Measurements from ENCODE around the gene ERCC6. TPM values are rescaled to one million over a fixed set of nuclear protein-coding genes. Genes with fewer than 3 reads are reported as not detected.

Gene ERCC6
- total RNA-seq, 3 donors from 2014 or later, result 18.9 to 29.8 (median 25.4) TPM

GRCh38 chr10:49488056-49488717, 50.7 kb downstream of the ERCC6 start:
- ATAC-seq, result peak; percentile 45
- Histone ChIP-seq H3K4me1 (ENCODE audit: low read depth) (no peaks in the 10 kb centered on the region), H3K9me3 (no peaks in the 10 kb centered on the region), H3K36me3 (ENCODE audit: low read depth) (no peaks in the 10 kb centered on the region), H3K4me3 (no peak overlapping the region)
- TF ChIP-seq, protein P1, sequence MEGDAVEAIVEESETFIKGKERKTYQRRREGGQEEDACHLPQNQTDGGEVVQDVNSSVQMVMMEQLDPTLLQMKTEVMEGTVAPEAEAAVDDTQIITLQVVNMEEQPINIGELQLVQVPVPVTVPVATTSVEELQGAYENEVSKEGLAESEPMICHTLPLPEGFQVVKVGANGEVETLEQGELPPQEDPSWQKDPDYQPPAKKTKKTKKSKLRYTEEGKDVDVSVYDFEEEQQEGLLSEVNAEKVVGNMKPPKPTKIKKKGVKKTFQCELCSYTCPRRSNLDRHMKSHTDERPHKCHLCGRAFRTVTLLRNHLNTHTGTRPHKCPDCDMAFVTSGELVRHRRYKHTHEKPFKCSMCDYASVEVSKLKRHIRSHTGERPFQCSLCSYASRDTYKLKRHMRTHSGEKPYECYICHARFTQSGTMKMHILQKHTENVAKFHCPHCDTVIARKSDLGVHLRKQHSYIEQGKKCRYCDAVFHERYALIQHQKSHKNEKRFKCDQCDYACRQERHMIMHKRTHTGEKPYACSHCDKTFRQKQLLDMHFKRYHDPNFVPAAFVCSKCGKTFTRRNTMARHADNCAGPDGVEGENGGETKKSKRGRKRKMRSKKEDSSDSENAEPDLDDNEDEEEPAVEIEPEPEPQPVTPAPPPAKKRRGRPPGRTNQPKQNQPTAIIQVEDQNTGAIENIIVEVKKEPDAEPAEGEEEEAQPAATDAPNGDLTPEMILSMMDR (IDR thresholded peaks at IDR 0.05), result no peak
- no peak for DNase-seq
- intact Hi-C loops (cut with DNase I, micrococcal nuclease), result no loop called here

DNA sequence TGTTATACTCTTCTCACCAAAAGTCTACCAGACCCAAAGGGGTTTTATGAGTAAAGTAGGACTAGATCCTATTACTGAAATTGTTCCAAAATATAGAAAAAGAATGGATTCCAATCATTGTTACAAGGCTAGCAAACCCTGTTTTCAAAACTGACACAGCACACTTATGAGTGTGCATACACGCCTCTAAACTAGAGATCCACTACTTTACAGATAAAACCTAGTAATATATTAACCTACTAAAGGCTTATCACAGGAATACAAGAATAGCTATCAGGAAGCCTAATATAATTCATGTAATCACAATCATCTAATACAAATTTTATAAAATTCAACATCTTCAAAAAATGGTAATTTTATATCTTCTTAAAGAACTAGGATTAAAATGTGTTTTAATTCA, 52.2 kb downstream of the ERCC6 start:
- TF ChIP-seq, protein P1 (IDR thresholded peaks at IDR 0.05), result no peak
- no peak for DNase-seq

DNA sequence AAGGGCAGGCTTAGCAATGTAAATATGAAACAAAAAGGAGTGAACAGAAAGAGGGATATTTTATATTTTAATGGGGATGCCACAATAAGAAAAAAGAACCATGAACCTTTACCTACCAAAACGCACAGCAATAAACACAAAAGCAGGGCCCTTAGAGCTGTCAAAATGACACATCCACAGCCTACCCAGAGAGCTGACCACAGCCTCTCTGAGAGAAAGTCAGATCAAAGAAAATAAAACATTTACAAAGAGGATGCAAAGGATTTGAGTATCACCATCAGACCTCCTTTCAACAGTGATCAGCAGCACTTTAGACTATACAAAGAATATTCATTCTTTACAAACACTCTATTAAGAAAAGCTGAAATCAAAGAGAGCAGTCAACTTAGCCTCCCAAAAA, 52.9 kb downstream of the ERCC6 start:
- H3K4me3 ChIP-seq, result no peak overlapping the region
- intact Hi-C loops (cut with DNase I, micrococcal nuclease), result no loop called here
- ATAC-seq, result no peak
- DNase-seq, result no peak
- H3K36me3 ChIP-seq (ENCODE audit: low read depth), result no peaks in the 10 kb centered on the region
- H3K9me3 ChIP-seq, result no peaks in the 10 kb centered on the region
- TF ChIP-seq, protein P1 (IDR thresholded peaks at IDR 0.05), result no peak
- H3K4me1 ChIP-seq (ENCODE audit: low read depth), result no peaks in the 10 kb centered on the region

More for the DNA sequence above, 52.2 kb downstream of the ERCC6 start:
- Histone ChIP-seq H3K36me3 (ENCODE audit: low read depth) (no peaks in the 10 kb centered on the region), H3K4me3 (no peak overlapping the region), H3K4me1 (ENCODE audit: low read depth) (no peaks in the 10 kb centered on the region), H3K9me3 (no peaks in the 10 kb centered on the region)
- ATAC-seq, result no peak
- intact Hi-C loops (cut with DNase I, micrococcal nuclease), result no loop called here

GRCh38 chr10:49484486-49485235, 54.3 kb downstream of the ERCC6 start:
- intact Hi-C loops (cut with DNase I, micrococcal nuclease), result no loop called here
- Histone ChIP-seq H3K9me3 (no peaks in the 10 kb centered on the region), H3K4me1 (ENCODE audit: low read depth) (no peaks in the 10 kb centered on the region), H3K4me3 (no peak overlapping the region), H3K36me3 (ENCODE audit: low read depth) (no peaks in the 10 kb centered on the region)
- DNase-seq (no peak), ATAC-seq (no peak)
- TF ChIP-seq, protein P1 (IDR thresholded peaks at IDR 0.05), result no peak

GRCh38 chr10:49478819-49479218, 60.1 kb downstream of the ERCC6 start:
- TF ChIP-seq, protein P1 (IDR thresholded peaks at IDR 0.05), result no peak
- H3K4me3 ChIP-seq, result no peak overlapping the region
- intact Hi-C loops (cut with DNase I, micrococcal nuclease), result no loop called here

More at GRCh38 chr10:49478819-49479218, 60.1 kb downstream of the ERCC6 start:
- ATAC-seq (no peak), DNase-seq (no peak)
- Histone ChIP-seq H3K9me3 (no peaks in the 10 kb centered on the region), H3K36me3 (ENCODE audit: low read depth) (no peaks in the 10 kb centered on the region), H3K4me1 (ENCODE audit: low read depth) (no peaks in the 10 kb centered on the region)

All from mucosa of descending colon (tissue), 3 donors.